Measurements from ENCODE around the gene RAD51AP2.
"Not testable (repeated sequence)": the region's sequence is repeated elsewhere in the genome, so short reads cannot be mapped to it uniquely, and the experiment has no call there.

The RAD51AP2 gene

DNA sequence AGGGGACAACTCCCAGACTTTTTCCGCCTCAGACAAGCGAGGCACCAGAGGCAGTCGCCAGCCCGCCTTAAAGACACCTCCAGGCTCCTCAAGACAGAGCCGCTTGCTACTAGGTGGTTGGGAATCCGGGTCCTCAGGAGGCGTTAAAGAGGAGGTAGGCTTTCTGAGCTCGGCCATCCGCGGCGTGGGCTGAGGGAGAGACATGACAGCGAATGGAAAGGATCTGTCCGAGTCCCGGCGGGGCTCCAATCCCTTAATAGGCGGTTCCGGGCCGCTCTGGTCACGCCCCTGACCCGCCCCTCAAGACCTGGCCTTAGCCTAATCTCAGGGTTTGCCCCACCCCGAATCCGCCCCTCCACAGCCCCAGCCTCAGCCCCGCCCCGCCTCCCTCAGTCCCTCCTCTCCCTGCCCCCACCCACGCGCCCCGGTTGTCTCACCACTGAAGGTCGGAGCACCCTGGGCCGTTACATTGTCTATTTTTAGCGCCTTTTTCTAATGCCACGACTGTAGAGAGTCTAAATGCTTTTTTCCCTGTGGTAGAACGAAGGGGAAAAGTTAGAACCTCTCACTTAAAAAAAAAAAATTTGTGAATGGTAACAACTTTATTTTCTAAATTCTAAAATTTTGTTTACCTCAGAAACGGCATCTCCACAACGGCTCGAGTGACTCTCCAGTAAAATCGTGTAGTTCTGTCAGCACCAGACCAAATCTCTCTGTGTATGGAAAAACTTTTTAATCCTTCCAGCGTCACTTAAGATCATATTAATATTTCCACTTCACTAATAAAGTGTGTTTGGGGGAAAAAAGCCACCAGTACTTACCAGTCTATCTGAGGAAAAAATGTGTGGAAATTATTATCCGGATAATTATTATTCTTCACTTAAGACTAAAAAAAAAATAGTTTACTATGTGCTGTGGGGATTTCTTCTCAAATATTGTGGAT, at the start of gene RAD51AP2:
RAD51AP2 (minus strand) TSS at position 229 of the 943 bp plus-strand sequence; CDS start at position 204, 25 bp downstream.
- DNase-seq: no peak

DNA sequence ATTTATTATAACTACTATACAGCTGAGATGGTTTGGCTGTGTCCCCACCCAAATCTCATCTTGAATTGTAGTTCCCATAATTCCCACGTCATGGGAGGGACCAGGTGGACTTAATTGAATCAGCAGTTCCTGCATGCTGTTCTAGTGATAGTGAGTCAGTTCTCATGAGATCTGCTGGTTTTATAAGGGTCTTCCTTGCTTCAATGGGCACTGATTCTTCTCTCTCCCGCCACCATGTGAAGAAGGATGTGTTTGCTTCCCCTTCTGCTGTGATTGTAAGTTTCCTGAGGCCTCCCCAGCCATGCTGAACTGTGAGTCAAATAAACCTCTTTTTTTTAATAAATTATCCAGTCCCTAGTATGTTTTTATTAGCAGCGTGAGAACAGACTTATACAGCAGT, 47.5 kb upstream of the RAD51AP2 start:
- DNase-seq: not testable (repeated sequence)

DNA sequence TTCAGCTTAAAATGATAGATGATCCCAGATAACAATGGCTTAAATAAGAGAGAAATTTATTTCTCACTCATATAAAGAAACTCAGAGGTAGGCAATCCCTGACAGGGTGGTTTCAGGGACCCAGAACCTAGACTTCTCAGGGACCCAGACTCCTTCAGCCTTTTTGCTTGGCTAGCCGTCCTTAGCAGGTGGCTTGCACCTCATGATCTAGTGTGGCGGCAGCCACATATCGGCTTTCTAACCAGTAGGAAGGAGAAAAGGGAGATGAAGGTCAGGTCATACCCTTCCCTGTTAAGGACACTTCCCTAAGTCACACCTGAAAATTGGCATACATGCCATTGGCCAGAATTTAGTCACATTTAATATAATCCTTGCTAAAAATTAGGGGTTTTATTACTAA, 40.6 kb upstream of the RAD51AP2 start:
- DNase-seq: no peak

DNA sequence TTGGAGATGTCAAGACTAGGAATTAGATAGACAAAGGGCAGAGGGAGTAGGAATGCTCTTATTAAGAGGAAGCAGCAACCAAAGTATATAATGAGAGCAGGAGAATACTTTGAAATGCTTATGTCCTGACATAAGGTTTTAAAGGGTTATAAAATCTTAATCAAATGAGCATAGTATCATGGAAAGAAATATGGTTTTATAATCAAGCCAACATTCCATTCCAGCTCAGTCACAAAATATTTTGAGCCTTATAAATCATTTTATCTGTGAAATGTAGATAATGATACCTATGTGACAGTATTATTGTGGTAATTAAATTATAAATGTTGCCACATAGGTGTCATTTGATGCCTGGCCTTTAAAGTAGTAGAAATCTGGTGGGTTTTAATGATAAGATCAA, 39.8 kb upstream of the RAD51AP2 start:
- no peak for DNase-seq

DNA sequence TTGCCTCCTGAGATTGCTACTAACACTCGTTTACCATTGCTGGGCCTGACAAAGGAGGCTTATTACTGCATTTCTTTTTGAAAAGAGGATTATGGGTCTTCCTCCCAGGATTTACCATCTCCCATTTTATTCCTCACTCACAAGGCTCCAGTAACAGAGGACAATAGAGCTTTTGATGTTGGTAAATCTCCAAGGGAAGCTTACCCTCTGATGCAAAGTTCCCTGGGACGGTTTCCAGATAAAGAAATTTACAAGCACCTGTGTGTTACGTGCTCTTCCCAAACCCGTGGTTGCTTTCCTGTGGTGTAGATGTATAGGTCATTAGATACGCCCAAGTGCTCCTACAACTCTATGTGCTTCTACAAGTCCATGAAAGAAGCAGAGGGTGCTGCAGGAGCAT, 39.4 kb upstream of the RAD51AP2 start:
- no peak for DNase-seq

DNA sequence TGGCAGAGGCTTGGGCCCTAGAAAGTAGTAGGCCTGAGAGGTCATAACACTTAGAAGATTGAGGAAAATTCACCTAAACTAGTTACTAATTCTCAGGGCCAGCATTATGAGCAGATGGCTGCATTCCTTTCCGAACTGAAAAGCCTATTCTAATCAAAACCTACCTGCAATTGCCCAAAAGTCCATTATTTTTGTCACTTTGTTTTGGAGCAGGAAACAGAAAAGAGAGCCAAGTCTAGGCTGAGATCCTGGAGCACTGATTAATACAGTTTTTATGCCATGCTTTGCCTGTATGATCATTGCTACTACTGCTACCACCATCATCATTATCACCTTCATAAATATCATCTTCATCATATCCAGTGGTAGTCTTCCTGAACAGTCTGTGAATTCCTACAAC, 36.9 kb upstream of the RAD51AP2 start:
- DNase-seq: no peak

DNA sequence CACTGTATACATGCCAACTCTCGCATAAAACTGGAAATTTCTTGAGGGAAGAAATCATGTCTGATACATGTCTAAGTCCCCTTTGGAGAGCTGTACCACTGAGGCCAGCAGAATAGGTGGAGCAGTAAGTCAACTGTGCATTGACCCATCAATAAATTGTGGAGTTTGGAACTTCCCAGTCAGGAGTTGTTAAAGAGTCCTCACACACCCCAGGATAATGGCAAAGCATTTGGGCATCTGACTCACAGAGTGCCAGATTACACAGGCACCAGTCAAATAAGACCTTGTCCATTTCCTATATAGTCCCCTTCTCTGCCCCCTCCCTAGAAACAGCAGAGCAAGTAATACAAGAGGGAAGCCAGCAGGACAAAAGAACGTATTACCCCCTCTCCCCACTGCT, 32.7 kb upstream of the RAD51AP2 start:
- DNase-seq: no peak

DNA sequence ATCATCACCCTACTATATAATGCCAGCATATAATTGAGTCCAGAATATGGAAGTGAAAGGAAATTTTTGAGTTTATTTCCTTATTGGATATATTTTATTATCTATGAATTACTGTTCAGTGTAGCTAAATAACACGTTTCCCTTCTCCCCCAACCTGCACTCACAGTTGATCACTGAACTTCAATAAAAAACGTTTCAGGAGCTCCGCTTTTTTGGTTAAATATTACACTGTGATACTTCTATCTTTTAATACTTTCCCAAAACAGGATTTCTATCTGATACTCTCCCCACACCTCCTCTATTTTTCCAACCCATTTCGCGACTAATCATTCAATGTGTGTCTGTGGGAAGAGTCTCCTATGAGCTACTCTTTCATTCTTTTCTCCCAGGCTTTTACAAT, 29.5 kb upstream of the RAD51AP2 start:
- no peak for DNase-seq

DNA sequence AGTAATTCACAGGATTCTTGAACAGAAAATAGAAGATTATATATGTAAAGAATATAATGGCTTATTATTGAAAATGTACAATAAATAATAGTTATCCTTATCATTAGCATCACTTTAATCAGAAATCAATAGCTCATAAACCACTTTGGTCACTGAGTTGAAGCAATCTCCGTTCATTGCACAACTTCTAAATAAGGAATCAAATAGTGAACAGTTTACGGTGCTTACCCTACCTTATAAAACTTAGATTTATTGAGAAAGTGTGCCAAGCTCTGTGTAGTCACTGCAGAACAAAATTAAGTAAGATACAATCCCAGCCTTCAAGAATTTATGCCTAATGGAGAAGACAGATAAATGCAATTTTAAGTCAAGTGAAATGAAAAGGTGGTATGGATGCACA, 29.0 kb upstream of the RAD51AP2 start:
- no peak for DNase-seq

DNA sequence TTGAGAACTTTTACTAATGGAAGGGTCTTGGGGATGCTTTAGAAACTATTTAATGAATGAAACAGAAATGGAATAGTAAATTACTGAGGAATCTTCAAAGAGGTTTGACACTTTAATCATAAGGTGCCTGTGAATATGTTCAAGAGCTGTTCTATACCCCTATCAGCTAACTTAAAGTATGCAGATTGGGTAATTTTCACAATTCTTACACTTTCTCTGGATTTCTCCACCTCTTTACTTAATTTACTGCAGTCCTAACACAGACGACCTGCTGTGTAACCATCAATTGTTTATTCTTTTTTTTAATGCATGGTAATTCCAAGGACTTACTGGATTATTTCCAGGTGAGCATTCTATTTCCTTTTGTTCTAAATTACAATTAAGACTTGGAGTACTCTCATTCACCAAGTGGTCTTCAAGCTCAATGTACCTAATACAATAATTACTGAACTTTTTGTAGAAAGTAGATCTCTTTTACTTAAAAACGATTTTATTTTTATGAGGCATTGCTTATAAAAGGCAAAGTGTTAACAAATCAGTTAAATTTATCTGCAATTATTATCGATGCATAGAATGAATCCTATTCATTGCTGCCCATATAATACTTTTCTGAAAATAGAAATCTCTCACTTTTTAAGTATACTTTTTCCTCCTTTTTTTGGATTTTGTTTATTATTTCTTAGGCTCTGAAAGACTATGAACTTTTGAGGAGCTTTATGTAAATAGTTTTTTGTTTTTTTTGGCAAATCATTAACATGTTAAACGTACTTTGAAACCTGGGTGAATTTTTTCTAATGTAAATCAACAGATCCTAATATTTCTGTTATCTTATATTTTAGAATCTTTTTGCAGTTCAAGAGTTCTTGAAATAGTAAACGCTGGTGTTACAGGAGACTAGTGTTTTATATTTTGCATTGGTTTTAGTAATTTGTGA, 27.7 kb upstream of the RAD51AP2 start:
- no peak for DNase-seq

DNA sequence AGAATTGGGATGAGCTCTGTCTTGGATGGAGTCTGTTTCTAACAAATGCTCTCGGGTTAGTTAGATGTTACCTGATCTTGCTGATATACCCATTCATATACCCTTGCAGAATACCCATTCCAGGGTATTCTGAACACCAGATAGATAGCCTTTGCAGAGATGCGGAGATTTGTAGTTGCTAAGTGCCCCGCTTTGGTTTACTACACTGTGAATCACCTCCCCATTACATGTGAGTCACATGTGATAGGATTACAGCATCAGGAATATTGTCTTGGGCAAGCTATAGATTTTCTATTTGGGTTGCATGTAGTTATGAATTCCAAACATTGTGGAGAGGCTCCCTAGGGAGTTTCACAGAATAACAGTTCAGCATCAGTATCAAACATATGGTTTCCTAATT, 26.0 kb upstream of the RAD51AP2 start:
- DNase-seq: no peak

DNA sequence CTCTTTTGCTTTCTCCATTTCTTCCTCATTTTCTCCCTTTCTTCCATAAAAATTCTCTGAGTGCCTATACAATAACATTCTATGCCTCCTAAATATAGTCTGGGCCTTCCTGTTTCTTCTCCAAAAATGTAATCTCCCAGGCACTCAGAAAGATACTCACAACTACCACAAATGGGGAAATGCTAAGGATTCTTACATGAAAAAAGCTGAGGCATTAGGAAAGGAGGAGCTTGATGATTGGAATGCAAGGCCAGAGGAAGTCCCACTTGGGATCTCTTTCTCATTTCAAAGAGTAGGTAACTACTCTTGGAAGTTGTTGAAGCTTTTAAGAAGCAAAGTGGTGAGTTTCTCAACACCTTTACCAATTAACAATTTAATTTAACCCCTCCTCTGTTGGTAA, 25.6 kb upstream of the RAD51AP2 start:
- no peak for DNase-seq

DNA sequence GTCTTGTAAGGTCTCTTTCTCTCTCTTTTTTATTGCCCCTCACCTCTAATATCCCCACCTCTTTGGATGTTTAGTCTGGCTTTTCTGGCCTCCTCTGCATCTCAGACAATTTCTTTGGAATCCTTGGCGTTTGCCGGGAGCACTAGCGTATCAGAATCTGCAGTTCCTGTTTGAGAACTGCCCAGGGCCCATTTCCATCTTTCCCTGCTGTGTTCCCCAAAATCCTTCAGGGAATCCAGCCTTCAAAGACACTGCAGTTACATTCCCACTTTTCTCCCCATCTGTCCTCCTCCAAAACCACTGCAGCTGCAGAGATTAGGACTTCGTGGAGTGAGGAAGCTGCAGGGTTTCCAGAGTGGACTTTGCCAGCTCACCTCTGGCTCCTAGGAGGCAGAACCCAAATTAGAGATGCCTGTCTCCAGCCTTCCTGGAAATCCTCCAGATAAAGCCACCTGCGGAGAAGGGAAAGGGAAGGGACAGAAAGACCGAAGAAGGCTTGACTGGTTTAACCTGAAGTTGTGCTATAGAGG, 25.0 kb upstream of the RAD51AP2 start:
- no peak for DNase-seq

DNA sequence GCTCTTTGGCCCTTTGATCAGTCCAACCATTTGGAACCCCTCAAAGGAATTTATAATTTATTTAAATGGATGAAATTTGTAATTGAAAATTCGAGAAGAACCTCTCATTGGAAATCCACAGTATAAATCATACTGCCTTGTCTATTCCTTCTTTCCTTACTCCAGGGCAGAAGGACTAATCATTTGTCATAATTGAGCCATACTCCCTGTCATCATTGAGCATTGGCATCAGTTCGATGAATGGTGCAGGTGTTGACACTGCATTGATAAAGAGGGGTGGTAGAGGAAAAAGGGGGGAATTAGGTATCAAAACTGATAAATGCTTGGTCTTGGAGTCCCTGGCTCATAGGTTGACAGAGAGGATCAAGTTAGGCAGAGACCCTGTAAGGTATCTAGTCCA, 24.2 kb upstream of the RAD51AP2 start:
- no peak for DNase-seq

DNA sequence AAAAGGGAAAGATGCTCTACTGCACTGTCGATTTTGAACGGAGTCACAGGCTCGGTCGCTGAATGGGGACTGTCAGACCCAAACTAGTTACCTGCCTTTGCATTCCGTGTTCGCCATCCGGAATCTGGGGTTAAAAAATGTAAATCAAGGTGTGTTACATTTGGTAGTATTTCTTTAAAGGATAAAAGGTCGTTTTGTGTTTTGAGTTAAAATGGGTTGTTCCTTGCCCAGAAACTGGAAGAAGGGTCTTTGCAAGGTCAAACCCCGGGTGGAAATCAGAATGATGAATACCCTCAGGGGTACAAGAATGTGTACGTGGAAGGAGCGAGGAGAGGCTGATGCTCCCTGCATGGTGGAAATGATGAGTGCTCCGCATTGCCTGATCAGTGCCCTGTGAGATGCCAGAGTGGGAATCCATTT, 23.3 kb upstream of the RAD51AP2 start:
- DNase-seq: no peak

DNA sequence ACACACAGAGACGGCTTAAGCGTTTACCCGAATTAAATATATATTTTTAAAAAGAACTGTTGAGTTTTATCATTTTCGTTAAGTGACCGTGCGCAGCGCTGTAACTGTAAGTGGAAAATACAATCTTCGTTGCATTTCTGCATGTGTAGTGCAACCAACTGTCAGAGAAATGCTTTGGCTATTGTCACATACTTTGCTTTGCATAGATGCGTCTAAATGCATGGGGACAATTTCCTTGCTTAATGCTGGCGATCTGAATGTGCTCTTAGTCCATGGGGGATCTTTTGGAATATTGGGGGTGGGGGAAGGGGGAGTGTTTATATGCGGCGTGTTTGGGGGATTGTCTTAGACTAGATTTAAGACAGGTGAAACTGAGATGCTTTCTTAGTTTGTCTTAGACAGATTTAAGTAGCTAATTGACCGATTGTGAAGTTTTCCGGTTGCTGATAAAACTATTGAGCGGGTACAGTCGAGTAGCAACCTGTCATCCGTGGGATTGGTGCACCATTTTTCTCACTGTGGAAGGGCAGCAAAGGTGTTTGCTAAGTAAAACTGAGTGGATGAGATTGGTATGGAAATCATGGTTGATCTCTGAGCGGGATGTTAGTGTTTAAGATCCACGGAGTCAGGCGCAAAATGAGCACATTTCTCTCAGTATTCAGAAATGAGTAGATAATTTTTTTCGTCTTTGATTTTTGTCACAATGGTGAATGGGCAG, 22.7 kb upstream of the RAD51AP2 start:
- DNase-seq: no peak

DNA sequence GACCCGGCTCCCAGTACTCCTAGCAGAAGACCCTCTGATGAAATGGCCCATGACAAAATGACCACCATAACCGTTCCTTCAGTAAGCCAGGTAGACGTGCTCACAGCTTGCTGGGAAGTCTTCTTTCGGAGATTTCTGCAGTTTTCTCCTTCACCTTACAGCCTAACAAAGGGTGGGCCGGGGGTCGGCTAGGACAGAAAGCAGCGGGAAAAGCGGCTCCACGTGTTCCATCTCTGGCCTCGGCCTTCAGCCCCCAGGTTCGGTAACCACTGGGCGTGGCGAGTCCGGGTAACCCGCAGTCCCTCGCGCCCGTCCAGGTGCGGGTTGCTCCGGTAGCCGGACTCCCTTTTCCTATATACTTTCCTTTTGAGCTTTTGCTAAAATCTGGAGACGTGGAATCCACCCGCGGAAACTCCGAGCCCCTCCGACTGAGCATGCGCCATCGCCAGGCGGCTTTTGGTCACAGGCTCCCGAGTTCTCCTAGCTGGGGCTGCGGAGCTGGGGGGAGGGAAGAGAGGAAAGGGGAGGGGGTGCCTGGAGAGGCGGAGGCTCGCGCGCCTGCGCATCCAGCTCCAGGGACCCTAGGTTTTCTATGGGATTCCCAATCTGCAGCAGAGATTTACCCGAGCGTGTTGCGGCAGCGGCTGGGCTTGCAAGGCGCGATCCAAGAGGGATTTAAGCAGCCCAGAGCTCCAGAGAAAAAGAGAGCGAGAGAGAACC, 22.0 kb upstream of the RAD51AP2 start, which contains the start of gene VSNL1:
VSNL1 (plus strand) TSS at position 604 of the 720 bp plus-strand sequence. CDS start 51,379 bp downstream, outside the sequence.
- no peak for DNase-seq

DNA sequence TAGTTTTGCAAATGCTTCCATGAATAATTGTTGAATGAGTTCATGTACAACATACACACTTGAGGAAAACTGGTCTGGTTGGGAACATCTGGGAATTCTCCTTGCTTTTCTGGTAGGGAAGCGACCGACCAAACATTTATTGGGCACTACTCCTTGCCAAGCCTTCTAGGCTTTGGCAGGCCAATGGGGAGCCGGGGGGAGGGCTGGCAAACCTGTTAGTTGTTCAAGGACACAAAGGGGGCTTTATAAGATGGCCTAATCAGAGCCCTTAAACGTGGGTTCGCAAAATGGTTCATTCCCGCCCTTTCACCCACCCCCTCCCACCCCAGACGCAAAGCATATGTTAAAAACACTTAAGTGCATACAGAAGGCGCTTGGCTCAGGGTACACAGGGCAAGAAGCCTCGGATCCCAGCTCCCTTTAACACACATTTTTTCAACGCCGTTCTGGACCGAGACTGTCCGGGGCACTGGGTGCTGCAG, 21.4 kb upstream of the RAD51AP2 start:
- no peak for DNase-seq

DNA sequence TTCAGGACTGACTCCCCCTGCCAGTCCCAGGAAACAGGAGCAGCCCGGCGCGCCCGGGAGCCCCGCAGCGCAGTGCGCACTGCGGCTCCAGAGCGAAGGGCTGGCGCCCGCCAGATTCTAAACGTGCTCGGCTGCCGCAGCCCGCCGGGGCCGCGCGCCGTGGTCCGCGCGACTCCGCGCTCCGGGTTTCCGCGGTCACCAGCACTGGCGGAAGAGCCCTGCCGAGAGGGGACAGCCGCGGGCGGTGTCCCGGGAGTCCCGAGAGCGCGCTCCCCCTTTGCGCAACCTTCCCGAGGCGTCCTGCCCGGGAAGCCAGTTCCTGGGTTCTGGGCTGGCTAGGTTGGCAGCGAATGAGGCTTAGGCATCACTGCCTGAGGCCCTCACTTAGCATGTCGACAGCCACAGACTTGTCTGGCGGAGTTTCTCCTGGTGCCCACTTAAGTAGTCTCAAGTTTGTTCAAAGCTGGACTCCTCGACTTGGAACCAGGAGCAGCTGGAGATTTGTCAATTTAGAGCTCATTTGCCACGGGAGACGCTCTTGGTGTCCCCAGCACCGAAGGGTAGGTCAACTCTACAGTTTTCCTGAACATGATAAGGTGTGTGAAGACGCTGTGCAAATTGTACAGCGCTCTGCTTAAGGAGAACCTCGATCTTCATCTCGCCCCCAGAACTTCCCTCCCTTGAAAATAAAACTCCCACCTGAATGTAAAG, 20.8 kb upstream of the RAD51AP2 start:
- DNase-seq: no peak

DNA sequence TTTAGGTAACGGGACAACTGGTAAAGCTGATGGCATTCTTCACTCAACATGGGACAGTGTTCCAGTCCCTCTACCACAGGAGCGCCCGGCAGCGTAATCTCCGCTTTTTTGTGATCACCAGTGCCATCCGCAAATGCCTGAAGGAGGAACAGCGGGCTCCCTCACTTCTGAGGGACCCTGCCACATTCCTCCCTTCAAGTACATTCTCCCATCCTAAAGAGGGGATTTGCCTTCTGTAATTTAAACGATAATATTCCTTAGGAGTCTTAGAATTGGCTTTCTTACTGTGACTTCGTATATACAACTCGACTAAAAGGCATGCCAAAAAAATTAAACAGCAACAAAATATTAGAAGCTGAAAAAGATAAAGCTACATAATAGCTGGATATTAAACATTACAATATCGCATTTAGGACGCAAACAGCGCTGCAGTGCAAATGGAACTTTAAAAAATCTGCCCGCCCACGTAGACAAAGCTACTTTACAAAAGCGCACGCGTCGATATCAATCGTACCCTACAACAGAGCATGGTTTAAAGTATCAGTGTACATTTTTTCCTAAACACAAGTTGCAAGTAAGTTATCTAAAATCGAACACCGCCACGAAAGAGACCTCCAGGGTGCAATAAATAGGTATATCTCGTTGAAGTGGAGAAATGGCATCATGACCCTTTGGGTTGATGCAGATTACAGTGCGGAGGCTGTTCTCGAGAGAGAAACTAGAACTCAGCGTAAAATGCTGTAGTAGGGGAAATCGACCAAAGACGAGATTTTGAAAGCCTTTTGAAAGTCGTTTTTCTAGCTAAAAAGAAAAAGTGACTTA, 20.0 kb upstream of the RAD51AP2 start:
- DNase-seq: no peak

Measured in activated T-cell treated with anti-CD3 and anti-CD28 coated beads for 4 hours (primary cell).